GM12878 (cell line): Measurements from ENCODE around the gene C1orf21. TPM values are rescaled to one million over a fixed set of nuclear protein-coding genes. Genes with fewer than 3 reads are reported as not detected.

Experiments
- ATAC-seq: fragments of 200-7000 bp; cut with Tn5 transposase; 3 replicates; pipeline ENCODE4 v1.9.1; 2020; ENCODE audit warnings: mild to moderate bottlenecking, moderate library complexity
- BruUV-seq: library from RNA; stranded (reverse); fragments of 400-500 nt; replicated peaks from 2 replicates; lab custom pipeline; 2021; lab: Mats Ljungman, UMichigan
- CTCF ChIA-PET: fragments of 300-600 bp; sonication (Branson Sonifier 250); formaldehyde crosslinking; extraction: SDS; loops from one replicate; lab custom pipeline; 2021; ENCODE audit warnings: inconsistent platforms; lab: Yijun Ruan, JAX
- POLR2A ChIA-PET: fragments of 350-600 bp; formaldehyde crosslinking; extraction: SDS; loops from one replicate; lab custom pipeline; 2021; ENCODE audit warnings: inconsistent platforms; lab: Charles Lee
- RAD21 ChIA-PET: fragments of 300-600 bp; sonication (Branson Sonifier 250); formaldehyde crosslinking; loops from one replicate; lab custom pipeline; 2023; ENCODE audit warnings: antibody characterized with exemption; ENCODE audit not compliant: unreplicated experiment; lab: Charles Lee
- SMC1A ChIA-PET: fragments of 300-600 bp; sonication (Branson Sonifier 250); formaldehyde crosslinking; loops from one replicate; lab custom pipeline; 2023; ENCODE audit not compliant: unreplicated experiment, uncharacterized antibody; lab: Charles Lee
- DNase-seq: peaks from one replicate; pipeline ENCODE4 v3.0.0-alpha.2; 2011; ENCODE audit warnings: low read depth, low spot score
- FAIRE-seq: peaks from 3 replicates; lab custom pipeline; 2011; peaks lifted over from hg19 to GRCh38; lab: Jason Lieb, UNC
- H2AFZ ChIP-seq: 2 replicates; pipeline ENCODE4 v1.6.0; 2011; ENCODE audit warnings: low read depth, low read length, control low read depth; ENCODE audit not compliant: control insufficient read depth
- H3K27ac ChIP-seq: 2 replicates; pipeline ENCODE4 v1.5.1; 2011; ENCODE audit warnings: control low read depth; ENCODE audit not compliant: control insufficient read depth, insufficient read depth
- H3K27me3 ChIP-seq, 2 experiments: replicated peaks in 1 of 2; 2 replicates each; pipeline versions ENCODE4 v1.6.0 to v1.6.1; 2011; ENCODE audit warnings: low read length in 1 of 2; ENCODE audit not compliant: control insufficient read depth in 2 of 2, insufficient read depth in 2 of 2
- H3K36me3 ChIP-seq, 2 experiments: 2 replicates each; pipeline ENCODE4 v1.5.1; 2011; ENCODE audit warnings: low read length in 1 of 2; ENCODE audit not compliant: control insufficient read depth in 2 of 2, insufficient read depth in 2 of 2
- H3K4me1 ChIP-seq: 2 replicates; pipeline ENCODE4 v1.6.1; 2011; ENCODE audit warnings: mild to moderate bottlenecking, low read length, moderate library complexity, mixed read lengths; ENCODE audit not compliant: control insufficient read depth, insufficient read depth
- H3K4me2 ChIP-seq: 2 replicates; pipeline ENCODE4 v1.6.0; 2011; ENCODE audit warnings: control low read depth; ENCODE audit not compliant: control insufficient read depth, insufficient read depth
- H3K4me3 ChIP-seq: fragments of 200-600 bp; sonication (generic); 2 replicates; pipeline ENCODE4 v1.5.1; 2016
- H3K79me2 ChIP-seq: 2 replicates; pipeline ENCODE4 v1.6.0; 2011; ENCODE audit warnings: low read length; ENCODE audit not compliant: control insufficient read depth, insufficient read depth
- H3K9ac ChIP-seq: 2 replicates; pipeline ENCODE4 v1.8.0; 2011; ENCODE audit warnings: low read length, control low read depth, mixed read lengths; ENCODE audit not compliant: control insufficient read depth, insufficient read depth
- H3K9me3 ChIP-seq: replicated peaks from 3 replicates; pipeline ENCODE4 v1.5.1; 2011; ENCODE audit warnings: mild to moderate bottlenecking, low read length; ENCODE audit not compliant: control insufficient read depth, insufficient read depth
- H4K20me1 ChIP-seq: 2 replicates; pipeline ENCODE4 v1.6.0; 2011; ENCODE audit not compliant: control insufficient read depth, insufficient read depth
- ESRRA ChIP-seq: IDR thresholded peaks from 2 replicates; pipeline ENCODE4 v1.6.1; 2012; ENCODE audit warnings: mild to moderate bottlenecking, low read length, improper control_type of control experiment
- KAT2A ChIP-seq: conservative IDR thresholded peaks from 2 replicates; pipeline ENCODE4 v1.6.1; 2011; ENCODE audit warnings: low read depth, low read length; ENCODE audit not compliant: control insufficient read depth
- MXI1 ChIP-seq: fragments of 150-350 bp; IDR thresholded peaks from 2 replicates; pipeline ENCODE4 v1.6.1; 2011; ENCODE audit warnings: low read depth, mild to moderate bottlenecking, inconsistent platforms, low read length, improper control_type of control experiment
- NR2C1 ChIP-seq: fragments of 450-650 bp; IDR thresholded peaks from 2 replicates; pipeline ENCODE4 v1.6.1; 2017; ENCODE audit warnings: antibody characterized with exemption, mild to moderate bottlenecking, moderate library complexity
- SIN3A ChIP-seq: IDR thresholded peaks from 2 replicates; pipeline ENCODE4 v1.6.1; 2012; ENCODE audit warnings: low read depth, low read length, improper control_type of control experiment
- SP1 ChIP-seq: IDR thresholded peaks from one replicate; pipeline ENCODE4 v1.6.1; 2011; ENCODE audit warnings: low read depth, low read length
- SREBF1 ChIP-seq: IDR thresholded peaks from 2 replicates; pipeline ENCODE4 v1.6.1; 2012; ENCODE audit warnings: mild to moderate bottlenecking, low read length
- SRF ChIP-seq, 2 experiments: IDR thresholded peaks; 2 replicates each; pipeline ENCODE4 v1.6.1; 2011; ENCODE audit warnings: low read depth in 2 of 2, low read length in 2 of 2, mild to moderate bottlenecking in 1 of 2, moderate library complexity in 1 of 2
- STAT3 ChIP-seq: IDR thresholded peaks from 2 replicates; pipeline ENCODE4 v1.6.1; 2011; ENCODE audit warnings: low read depth, low read length, improper control_type of control experiment
- TCF3 ChIP-seq: IDR thresholded peaks from 2 replicates; pipeline ENCODE4 v1.6.1; 2012; ENCODE audit warnings: low read depth, mild to moderate bottlenecking, low read length, borderline replicate concordance; ENCODE audit not compliant: insufficient read depth
- WGBS: methylation state at CpG from one replicate; pipeline ENCODE4 v1.1.6; 2016; ENCODE audit warnings: low lambda C conversion rate; ENCODE audit not compliant: insufficient replicate concordance, insufficient coverage; ENCODE audit errors: missing lambda C conversion rate; 5-methylcytosine and 5-hydroxymethylcytosine counted together
- in situ Hi-C: fragments of 300-500 bp; cut with MboI; formaldehyde crosslinking; loops from 9 replicates; pipeline ENCODE4 v1.14.3; 2018; ENCODE audit warnings: mixed read lengths
- intact Hi-C: fragments of 100-400 bp; cut with micrococcal nuclease; formaldehyde crosslinking; loops from one replicate; pipeline ENCODE4 v1.14.2; 2022; ENCODE audit not compliant: unreplicated experiment
- polyA plus RNA-seq, 11 experiments: library from polyadenylated mRNA; depleted of rRNA in 4 of 11; unstranded in 6 of 11; stranded (reverse) in 5 of 11; fragments of >200 nt; fragmentation: Nextera tagmentation in 4 of 11; fragmentation: Illumina TruSeq in 1 of 11; extraction: Ambion mirVana in 4 of 11; extraction: Trizol in 1 of 11; gene quantifications; 1 replicate in 1 of 11; 2 replicates in 10 of 11; pipeline versions ENCODE4 v1.2.1 to v1.2.3, GENCODE V29; 2011 to 2016; ENCODE audit warnings: inconsistent platforms in 2 of 11, missing spikeins in 2 of 11, low read depth in 1 of 11
- total RNA-seq, 4 experiments: library from RNA; depleted of rRNA in 3 of 4; stranded (reverse); fragments of >200 nt in 3 of 4; fragmentation: Illumina TruSeq in 1 of 4; extraction: Trizol in 1 of 4; gene quantifications; 2 replicates each; pipeline versions ENCODE4 v1.2.1 to v1.2.3, GENCODE V29; 2013 to 2021
- TF ChIP-seq, protein P1 (sequence below): IDR thresholded peaks from 2 replicates; pipeline ENCODE4 v1.6.1; 2011; ENCODE audit warnings: low read depth, mild to moderate bottlenecking, low read length, moderate library complexity, borderline replicate concordance; ENCODE audit errors: extremely low read depth
- TF ChIP-seq, protein P2 (sequence below): IDR thresholded peaks from 2 replicates; pipeline ENCODE4 v1.6.1; 2012; ENCODE audit warnings: low read depth, low read length, improper control_type of control experiment
- TF ChIP-seq, protein P3 (sequence below): fragments of 450-650 bp; conservative IDR thresholded peaks from 2 replicates; pipeline ENCODE4 v1.6.1; 2017; ENCODE audit warnings: mild to moderate bottlenecking, moderate library complexity
- TF ChIP-seq, protein P4 (sequence below): IDR thresholded peaks from 2 replicates; pipeline ENCODE4 v1.6.1; 2012; ENCODE audit warnings: improper control_type of control experiment, low read depth, low read length; ENCODE audit not compliant: insufficient replicate concordance

The C1orf21 gene
- total and polyA plus RNA-seq, 10 of the 15 experiments (the other 5 are each of a cell fraction or from before 2014, with no cell fraction given) = 0.03 to 1.6 (median 0.17) TPM; not detected in 3

DNA sequence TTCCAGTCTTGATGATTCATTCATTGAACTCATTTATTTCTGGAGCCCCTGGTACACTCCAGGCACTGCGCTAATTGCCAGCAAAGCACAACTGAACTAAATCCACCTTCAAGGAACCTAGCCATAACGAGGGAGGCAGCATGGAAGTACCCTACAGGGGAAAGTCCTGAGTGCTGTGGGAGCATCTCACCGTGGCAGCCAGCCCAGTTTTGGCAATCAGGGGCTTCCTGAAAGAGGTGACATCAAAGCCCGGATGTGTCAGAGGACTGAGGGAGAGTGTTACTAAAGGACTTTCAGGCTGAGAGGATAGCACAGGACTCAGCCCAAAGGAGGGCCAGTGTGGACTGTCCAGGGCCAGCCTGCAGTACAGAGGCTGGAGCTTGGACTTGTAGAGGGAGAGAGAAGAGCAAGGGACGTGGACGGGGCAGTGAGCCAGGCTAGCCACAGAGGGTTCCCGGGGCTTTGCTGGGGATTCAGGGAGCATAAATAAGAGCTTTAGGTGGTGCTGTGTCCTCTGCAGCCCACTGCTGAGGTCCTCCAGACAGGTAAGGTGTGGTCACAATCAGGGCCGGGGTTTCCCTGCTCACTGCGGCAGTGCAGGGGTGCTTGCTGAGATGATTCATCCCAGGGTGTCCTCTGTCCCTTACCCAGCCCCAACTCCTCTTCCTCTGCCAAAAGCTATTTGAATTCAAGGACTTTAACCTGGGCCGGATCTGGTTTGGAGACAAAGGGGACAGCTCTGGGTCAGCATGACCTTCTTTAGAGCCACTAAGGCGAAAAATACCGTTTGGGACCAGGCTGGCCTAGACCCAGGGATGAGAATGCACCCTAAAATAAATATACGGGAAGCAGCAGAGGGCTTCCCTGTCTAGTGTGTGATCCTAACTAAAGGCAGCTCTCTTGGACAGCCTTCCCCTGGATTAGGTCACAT lies 239.5 kb downstream of the C1orf21 start:
- in situ Hi-C loops (no loop called here), intact Hi-C loops (no loop called here)
- ChIA-PET RAD21 (no interaction called here), SMC1A (interaction anchor here (0.6 kb wide), 1 partner anchor 36 kb away, joined by 3 read pairs; no protein-coding TSS in a partner anchor), POLR2A (no interaction called here), CTCF (no interaction called here)
- FAIRE-seq = no peak
- Histone ChIP-seq H3K4me1 (no peaks in the 10 kb centered on the region), H3K9ac (no peak overlapping the region), H3K79me2 (no peaks in the 10 kb centered on the region), H2AFZ (no peak overlapping the region), H3K36me3 (no peaks in the 10 kb centered on the region), H3K4me3 (no peak overlapping the region), H3K27ac (no peak overlapping the region), H3K27me3 (peaks cover 0 to 3% of the 10 kb centered on the region in 2 experiments; a peak in 3 of 4 replicates), H3K9me3 (no peaks in the 10 kb centered on the region), H3K4me2 (no peak overlapping the region), H4K20me1 (no peaks in the 10 kb centered on the region)
- no peak for DNase-seq
- WGBS = 47% methylated on average over 12 of the region's 13 CpGs
- no TSS peak for BruUV-seq
- peak; percentile 80 for ATAC-seq
- TF ChIP-seq KAT2A = no peak
- TF ChIP-seq, protein P1, sequence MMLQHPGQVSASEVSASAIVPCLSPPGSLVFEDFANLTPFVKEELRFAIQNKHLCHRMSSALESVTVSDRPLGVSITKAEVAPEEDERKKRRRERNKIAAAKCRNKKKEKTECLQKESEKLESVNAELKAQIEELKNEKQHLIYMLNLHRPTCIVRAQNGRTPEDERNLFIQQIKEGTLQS = no peak
- TF ChIP-seq TCF3 = no peak
- no peak for TF ChIP-seq ESRRA
- no peak for TF ChIP-seq STAT3
- TF ChIP-seq, protein P2, sequence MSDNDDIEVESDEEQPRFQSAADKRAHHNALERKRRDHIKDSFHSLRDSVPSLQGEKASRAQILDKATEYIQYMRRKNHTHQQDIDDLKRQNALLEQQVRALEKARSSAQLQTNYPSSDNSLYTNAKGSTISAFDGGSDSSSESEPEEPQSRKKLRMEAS = no peak
- TF ChIP-seq, protein P3, sequence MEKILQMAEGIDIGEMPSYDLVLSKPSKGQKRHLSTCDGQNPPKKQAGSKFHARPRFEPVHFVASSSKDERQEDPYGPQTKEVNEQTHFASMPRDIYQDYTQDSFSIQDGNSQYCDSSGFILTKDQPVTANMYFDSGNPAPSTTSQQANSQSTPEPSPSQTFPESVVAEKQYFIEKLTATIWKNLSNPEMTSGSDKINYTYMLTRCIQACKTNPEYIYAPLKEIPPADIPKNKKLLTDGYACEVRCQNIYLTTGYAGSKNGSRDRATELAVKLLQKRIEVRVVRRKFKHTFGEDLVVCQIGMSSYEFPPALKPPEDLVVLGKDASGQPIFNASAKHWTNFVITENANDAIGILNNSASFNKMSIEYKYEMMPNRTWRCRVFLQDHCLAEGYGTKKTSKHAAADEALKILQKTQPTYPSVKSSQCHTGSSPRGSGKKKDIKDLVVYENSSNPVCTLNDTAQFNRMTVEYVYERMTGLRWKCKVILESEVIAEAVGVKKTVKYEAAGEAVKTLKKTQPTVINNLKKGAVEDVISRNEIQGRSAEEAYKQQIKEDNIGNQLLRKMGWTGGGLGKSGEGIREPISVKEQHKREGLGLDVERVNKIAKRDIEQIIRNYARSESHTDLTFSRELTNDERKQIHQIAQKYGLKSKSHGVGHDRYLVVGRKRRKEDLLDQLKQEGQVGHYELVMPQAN = no peak
- TF ChIP-seq, protein P4, sequence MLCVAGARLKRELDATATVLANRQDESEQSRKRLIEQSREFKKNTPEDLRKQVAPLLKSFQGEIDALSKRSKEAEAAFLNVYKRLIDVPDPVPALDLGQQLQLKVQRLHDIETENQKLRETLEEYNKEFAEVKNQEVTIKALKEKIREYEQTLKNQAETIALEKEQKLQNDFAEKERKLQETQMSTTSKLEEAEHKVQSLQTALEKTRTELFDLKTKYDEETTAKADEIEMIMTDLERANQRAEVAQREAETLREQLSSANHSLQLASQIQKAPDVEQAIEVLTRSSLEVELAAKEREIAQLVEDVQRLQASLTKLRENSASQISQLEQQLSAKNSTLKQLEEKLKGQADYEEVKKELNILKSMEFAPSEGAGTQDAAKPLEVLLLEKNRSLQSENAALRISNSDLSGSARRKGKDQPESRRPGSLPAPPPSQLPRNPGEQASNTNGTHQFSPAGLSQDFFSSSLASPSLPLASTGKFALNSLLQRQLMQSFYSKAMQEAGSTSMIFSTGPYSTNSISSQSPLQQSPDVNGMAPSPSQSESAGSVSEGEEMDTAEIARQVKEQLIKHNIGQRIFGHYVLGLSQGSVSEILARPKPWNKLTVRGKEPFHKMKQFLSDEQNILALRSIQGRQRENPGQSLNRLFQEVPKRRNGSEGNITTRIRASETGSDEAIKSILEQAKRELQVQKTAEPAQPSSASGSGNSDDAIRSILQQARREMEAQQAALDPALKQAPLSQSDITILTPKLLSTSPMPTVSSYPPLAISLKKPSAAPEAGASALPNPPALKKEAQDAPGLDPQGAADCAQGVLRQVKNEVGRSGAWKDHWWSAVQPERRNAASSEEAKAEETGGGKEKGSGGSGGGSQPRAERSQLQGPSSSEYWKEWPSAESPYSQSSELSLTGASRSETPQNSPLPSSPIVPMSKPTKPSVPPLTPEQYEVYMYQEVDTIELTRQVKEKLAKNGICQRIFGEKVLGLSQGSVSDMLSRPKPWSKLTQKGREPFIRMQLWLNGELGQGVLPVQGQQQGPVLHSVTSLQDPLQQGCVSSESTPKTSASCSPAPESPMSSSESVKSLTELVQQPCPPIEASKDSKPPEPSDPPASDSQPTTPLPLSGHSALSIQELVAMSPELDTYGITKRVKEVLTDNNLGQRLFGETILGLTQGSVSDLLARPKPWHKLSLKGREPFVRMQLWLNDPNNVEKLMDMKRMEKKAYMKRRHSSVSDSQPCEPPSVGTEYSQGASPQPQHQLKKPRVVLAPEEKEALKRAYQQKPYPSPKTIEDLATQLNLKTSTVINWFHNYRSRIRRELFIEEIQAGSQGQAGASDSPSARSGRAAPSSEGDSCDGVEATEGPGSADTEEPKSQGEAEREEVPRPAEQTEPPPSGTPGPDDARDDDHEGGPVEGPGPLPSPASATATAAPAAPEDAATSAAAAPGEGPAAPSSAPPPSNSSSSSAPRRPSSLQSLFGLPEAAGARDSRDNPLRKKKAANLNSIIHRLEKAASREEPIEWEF = no peak
- no peak for TF ChIP-seq SIN3A
- no peak for TF ChIP-seq SP1
- TF ChIP-seq SREBF1 = no peak
- no peak for TF ChIP-seq MXI1
- no peak for TF ChIP-seq NR2C1
- no peak for TF ChIP-seq SRF (IDR thresholded peaks at IDR 0.05; ENCODE audit: low read depth in 2 of 2, low read length in 2 of 2)
